ENCODE measurements around the gene THADA.

THADA gene

GRCh38 chr2:43619511-43619910, 23.7 kb upstream of the THADA start:
- H3K9me3 ChIP-seq (ENCODE audit: control insufficient read depth, insufficient read depth, low read length): no peaks in the 10 kb centered on the region
- H3F3A ChIP-seq (ENCODE audit: control insufficient read depth, insufficient read depth): no peaks in the 10 kb centered on the region
- H3K4me2 ChIP-seq (ENCODE audit: low read length): no peak overlapping the region
- H4K20me1 ChIP-seq (ENCODE audit: control insufficient read depth, insufficient read depth, low read depth, low read length): no peaks in the 10 kb centered on the region
- no peaks in the 10 kb centered on the region for H3K4me1 ChIP-seq (ENCODE audit: control insufficient read depth, low read length)
- H3K4me3 ChIP-seq (ENCODE audit: low read length): no peak overlapping the region
- H3K36me3 ChIP-seq (ENCODE audit: control insufficient read depth, low read length): no peaks in the 10 kb centered on the region
- no peaks in the 10 kb centered on the region for H3K79me2 ChIP-seq (ENCODE audit: control insufficient read depth, low read length)
- TF ChIP-seq CTCF (IDR thresholded peaks at IDR 0.05; ENCODE audit: low read depth, low read length, poor library complexity, severe bottlenecking) (no peak), EZH2phosphoT487 (IDR thresholded peaks at IDR 0.05; ENCODE audit: borderline replicate concordance, low read length) (no peak)
- peaks cover 9% of the 10 kb centered on the region for H3K27me3 ChIP-seq (ENCODE audit: control insufficient read depth, low read length)
- no peaks in the 10 kb centered on the region for H3K9me2 ChIP-seq (replicated peaks; ENCODE audit: control insufficient read depth, low read length)
- no peak overlapping the region for H3K27ac ChIP-seq (ENCODE audit: low read depth, low read length)

- H4K20me1 ChIP-seq (ENCODE audit: control insufficient read depth, insufficient read depth, low read depth, low read length): no peaks in the 10 kb centered on the region
- H3K79me2 ChIP-seq (ENCODE audit: control insufficient read depth, low read length): no peaks in the 10 kb centered on the region
- H3K36me3 ChIP-seq (ENCODE audit: control insufficient read depth, low read length): no peaks in the 10 kb centered on the region
- no peaks in the 10 kb centered on the region for H3K27me3 ChIP-seq (ENCODE audit: control insufficient read depth, low read length)
- no peak overlapping the region for H3K4me2 ChIP-seq (ENCODE audit: low read length)
- H3K4me1 ChIP-seq (ENCODE audit: control insufficient read depth, low read length): no peaks in the 10 kb centered on the region
- H3K9me2 ChIP-seq (replicated peaks; ENCODE audit: control insufficient read depth, low read length): no peaks in the 10 kb centered on the region
- no peak overlapping the region for H3K4me3 ChIP-seq (ENCODE audit: low read length)
- TF ChIP-seq EZH2phosphoT487 (IDR thresholded peaks at IDR 0.05; ENCODE audit: borderline replicate concordance, low read length) (no peak), CTCF (IDR thresholded peaks at IDR 0.05; ENCODE audit: low read depth, low read length, poor library complexity, severe bottlenecking) (no peak)
- H3K9me3 ChIP-seq (ENCODE audit: control insufficient read depth, insufficient read depth, low read length): no peaks in the 10 kb centered on the region
- no peak overlapping the region for H3K27ac ChIP-seq (ENCODE audit: low read depth, low read length)
- no peaks in the 10 kb centered on the region for H3F3A ChIP-seq (ENCODE audit: control insufficient read depth, insufficient read depth)
These were observed 21.3 kb upstream of the THADA start for GRCh38 chr2:43616967-43617680.

- H4K20me1 ChIP-seq (ENCODE audit: control insufficient read depth, insufficient read depth, low read depth, low read length): no peaks in the 10 kb centered on the region
- no peaks in the 10 kb centered on the region for H3K27me3 ChIP-seq (ENCODE audit: control insufficient read depth, low read length)
- H3K4me3 ChIP-seq (ENCODE audit: low read length): no peak overlapping the region
- no peaks in the 10 kb centered on the region for H3K4me1 ChIP-seq (ENCODE audit: control insufficient read depth, low read length)
- H3K36me3 ChIP-seq (ENCODE audit: control insufficient read depth, low read length): no peaks in the 10 kb centered on the region
- H3K9me2 ChIP-seq (replicated peaks; ENCODE audit: control insufficient read depth, low read length): no peaks in the 10 kb centered on the region
- H3K4me2 ChIP-seq (ENCODE audit: low read length): no peak overlapping the region
- no peaks in the 10 kb centered on the region for H3K79me2 ChIP-seq (ENCODE audit: control insufficient read depth, low read length)
- H3K9me3 ChIP-seq (ENCODE audit: control insufficient read depth, insufficient read depth, low read length): no peaks in the 10 kb centered on the region
- TF ChIP-seq CTCF (IDR thresholded peaks at IDR 0.05; ENCODE audit: low read depth, low read length, poor library complexity, severe bottlenecking) (no peak), EZH2phosphoT487 (IDR thresholded peaks at IDR 0.05; ENCODE audit: borderline replicate concordance, low read length) (no peak)
- H3F3A ChIP-seq (ENCODE audit: control insufficient read depth, insufficient read depth): no peaks in the 10 kb centered on the region
- H3K27ac ChIP-seq (ENCODE audit: low read depth, low read length): no peak overlapping the region
These were observed 17.1 kb upstream of the THADA start for GRCh38 chr2:43612944-43613343.

All from DOHH2 (cell line).